GM12878 (cell line): ENCODE measurements around the gene ODR4. TPM values are rescaled to one million over a fixed set of nuclear protein-coding genes. Genes with fewer than 3 reads are reported as not detected.
"Not testable (repeated sequence)": the region's sequence is repeated elsewhere in the genome, so short reads cannot be mapped to it uniquely, and the experiment has no call there.

Source experiments
- ATAC-seq: fragments of 200-7000 bp; cut with Tn5 transposase; 3 replicates; pipeline ENCODE4 v1.9.1; 2020; ENCODE audit warnings: mild to moderate bottlenecking, moderate library complexity
- BruUV-seq: library from RNA; stranded (reverse); fragments of 400-500 nt; replicated peaks from 2 replicates; lab custom pipeline; 2021; lab: Mats Ljungman, UMichigan
- CTCF ChIA-PET: fragments of 300-600 bp; sonication (Branson Sonifier 250); formaldehyde crosslinking; extraction: SDS; loops from one replicate; lab custom pipeline; 2021; ENCODE audit warnings: inconsistent platforms; lab: Yijun Ruan, JAX
- POLR2A ChIA-PET: fragments of 350-600 bp; formaldehyde crosslinking; extraction: SDS; loops from one replicate; lab custom pipeline; 2021; ENCODE audit warnings: inconsistent platforms; lab: Charles Lee
- RAD21 ChIA-PET: fragments of 300-600 bp; sonication (Branson Sonifier 250); formaldehyde crosslinking; loops from one replicate; lab custom pipeline; 2023; ENCODE audit warnings: antibody characterized with exemption; ENCODE audit not compliant: unreplicated experiment; lab: Charles Lee
- SMC1A ChIA-PET: fragments of 300-600 bp; sonication (Branson Sonifier 250); formaldehyde crosslinking; loops from one replicate; lab custom pipeline; 2023; ENCODE audit not compliant: unreplicated experiment, uncharacterized antibody; lab: Charles Lee
- DNase-seq: peaks from one replicate; pipeline ENCODE4 v3.0.0-alpha.2; 2011; ENCODE audit warnings: low read depth, low spot score
- FAIRE-seq: peaks from 3 replicates; lab custom pipeline; 2011; peaks lifted over from hg19 to GRCh38; lab: Jason Lieb, UNC
- H2AFZ ChIP-seq: 2 replicates; pipeline ENCODE4 v1.6.0; 2011; ENCODE audit warnings: low read depth, low read length, control low read depth; ENCODE audit not compliant: control insufficient read depth
- H3K27ac ChIP-seq: 2 replicates; pipeline ENCODE4 v1.5.1; 2011; ENCODE audit warnings: control low read depth; ENCODE audit not compliant: control insufficient read depth, insufficient read depth
- H3K27me3 ChIP-seq, 2 experiments: replicated peaks in 1 of 2; 2 replicates each; pipeline versions ENCODE4 v1.6.0 to v1.6.1; 2011; ENCODE audit warnings: low read length in 1 of 2; ENCODE audit not compliant: control insufficient read depth in 2 of 2, insufficient read depth in 2 of 2
- H3K36me3 ChIP-seq, 2 experiments: 2 replicates each; pipeline ENCODE4 v1.5.1; 2011; ENCODE audit warnings: low read length in 1 of 2; ENCODE audit not compliant: control insufficient read depth in 2 of 2, insufficient read depth in 2 of 2
- H3K4me1 ChIP-seq: 2 replicates; pipeline ENCODE4 v1.6.1; 2011; ENCODE audit warnings: mild to moderate bottlenecking, low read length, moderate library complexity, mixed read lengths; ENCODE audit not compliant: control insufficient read depth, insufficient read depth
- H3K4me2 ChIP-seq: 2 replicates; pipeline ENCODE4 v1.6.0; 2011; ENCODE audit warnings: control low read depth; ENCODE audit not compliant: control insufficient read depth, insufficient read depth
- H3K4me3 ChIP-seq: fragments of 200-600 bp; sonication (generic); 2 replicates; pipeline ENCODE4 v1.5.1; 2016
- H3K79me2 ChIP-seq: 2 replicates; pipeline ENCODE4 v1.6.0; 2011; ENCODE audit warnings: low read length; ENCODE audit not compliant: control insufficient read depth, insufficient read depth
- H3K9ac ChIP-seq: 2 replicates; pipeline ENCODE4 v1.8.0; 2011; ENCODE audit warnings: low read length, control low read depth, mixed read lengths; ENCODE audit not compliant: control insufficient read depth, insufficient read depth
- H3K9me3 ChIP-seq: replicated peaks from 3 replicates; pipeline ENCODE4 v1.5.1; 2011; ENCODE audit warnings: mild to moderate bottlenecking, low read length; ENCODE audit not compliant: control insufficient read depth, insufficient read depth
- H4K20me1 ChIP-seq: 2 replicates; pipeline ENCODE4 v1.6.0; 2011; ENCODE audit not compliant: control insufficient read depth, insufficient read depth
- SMAD5 ChIP-seq: IDR thresholded peaks from 2 replicates; pipeline ENCODE4 v1.6.1; 2016; ENCODE audit warnings: antibody characterized with exemption, low read depth
- WGBS: methylation state at CpG from one replicate; pipeline ENCODE4 v1.1.6; 2016; ENCODE audit warnings: low lambda C conversion rate; ENCODE audit not compliant: insufficient replicate concordance, insufficient coverage; ENCODE audit errors: missing lambda C conversion rate; 5-methylcytosine and 5-hydroxymethylcytosine counted together
- in situ Hi-C: fragments of 300-500 bp; cut with MboI; formaldehyde crosslinking; loops from 9 replicates; pipeline ENCODE4 v1.14.3; 2018; ENCODE audit warnings: mixed read lengths
- intact Hi-C: fragments of 100-400 bp; cut with micrococcal nuclease; formaldehyde crosslinking; loops from one replicate; pipeline ENCODE4 v1.14.2; 2022; ENCODE audit not compliant: unreplicated experiment
- polyA plus RNA-seq, 11 experiments: library from polyadenylated mRNA; depleted of rRNA in 4 of 11; unstranded in 6 of 11; stranded (reverse) in 5 of 11; fragments of >200 nt; fragmentation: Nextera tagmentation in 4 of 11; fragmentation: Illumina TruSeq in 1 of 11; extraction: Ambion mirVana in 4 of 11; extraction: Trizol in 1 of 11; gene quantifications; 1 replicate in 1 of 11; 2 replicates in 10 of 11; pipeline versions ENCODE4 v1.2.1 to v1.2.3, GENCODE V29; 2011 to 2016; ENCODE audit warnings: inconsistent platforms in 2 of 11, missing spikeins in 2 of 11, low read depth in 1 of 11
- total RNA-seq, 4 experiments: library from RNA; depleted of rRNA in 3 of 4; stranded (reverse); fragments of >200 nt in 3 of 4; fragmentation: Illumina TruSeq in 1 of 4; extraction: Trizol in 1 of 4; gene quantifications; 2 replicates each; pipeline versions ENCODE4 v1.2.1 to v1.2.3, GENCODE V29; 2013 to 2021

Gene ODR4
- total and polyA plus RNA-seq, 10 of the 15 experiments (the other 5 are each of a cell fraction or from before 2014, with no cell fraction given) = 10.4 to 19.4 (median 13.3) TPM

GRCh38 chr1:186391841-186392240 lies 16.2 kb downstream of the ODR4 start:
- WGBS = 77% methylated on average over 4 of the region's 4 CpGs
- FAIRE-seq = no peak
- intact Hi-C loops = no loop called here
- ChIA-PET RAD21 (no interaction called here), SMC1A (no interaction called here), POLR2A (no interaction called here), CTCF (interaction anchor here (2.3 to 2.6 kb wide), 2 partner anchors 12 to 16 kb away, joined by 6 to 8 read pairs; partner anchors contain the start of genes ODR4 and TPR)
- Histone ChIP-seq H3K36me3 (peaks cover 0 to 22% of the 10 kb centered on the region in 2 experiments; a peak in 3 of 4 replicates), H3K4me2 (no peak overlapping the region), H3K27me3 (no peaks in the 10 kb centered on the region), H3K4me3 (no peak overlapping the region), H3K79me2 (no peaks in the 10 kb centered on the region), H3K9ac (no peak overlapping the region), H3K4me1 (no peaks in the 10 kb centered on the region), H3K27ac (no peak overlapping the region), H2AFZ (no peak overlapping the region), H4K20me1 (no peaks in the 10 kb centered on the region), H3K9me3 (no peaks in the 10 kb centered on the region)
- BruUV-seq = no TSS peak
- no peak for TF ChIP-seq SMAD5
- in situ Hi-C loops = no loop called here
- no peak for ATAC-seq
- no peak for DNase-seq

- H3K9ac ChIP-seq, POLR2A ChIA-PET, BruUV-seq, ATAC-seq, H4K20me1 ChIP-seq, SMC1A ChIA-PET, intact Hi-C loops, H3K4me2 ChIP-seq, H3K27ac ChIP-seq, H3K79me2 ChIP-seq, DNase-seq, H3K4me3 ChIP-seq, H3K4me1 ChIP-seq, RAD21 ChIA-PET, H3K9me3 ChIP-seq, in situ Hi-C loops, H2AFZ ChIP-seq, H3K27me3 ChIP-seq, FAIRE-seq: not testable (repeated sequence)
- peaks cover 0 to 25% of the 10 kb centered on the region in 2 experiments; a peak in 3 of 4 replicates for H3K36me3 ChIP-seq
- CTCF ChIA-PET = interaction anchor here (1.0 to 2.6 kb wide), 3 partner anchors 12 to 17 kb away, joined by 4 to 8 read pairs (median 6); partner anchors contain the start of genes ODR4 and TPR
- WGBS = 99% methylated on average over 6 of the region's 6 CpGs
These were observed 17.1 kb downstream of the ODR4 start for GRCh38 chr1:186392711-186393110.

- ATAC-seq, H3K27ac ChIP-seq, H2AFZ ChIP-seq, DNase-seq, H3K9me3 ChIP-seq, SMC1A ChIA-PET, POLR2A ChIA-PET, H3K4me2 ChIP-seq, BruUV-seq, H4K20me1 ChIP-seq, H3K9ac ChIP-seq, FAIRE-seq, RAD21 ChIA-PET, H3K79me2 ChIP-seq, H3K4me1 ChIP-seq, H3K4me3 ChIP-seq, CTCF ChIA-PET, H3K27me3 ChIP-seq: not testable (repeated sequence)
- 100% methylated on average over 2 of the region's 2 CpGs for WGBS
- in situ Hi-C loops (loop anchor here (10.0 kb wide), 1 partner anchor 583 kb away; no protein-coding TSS in a partner anchor), intact Hi-C loops (loop anchor here (10.0 kb wide), 1 partner anchor 203 kb away; no protein-coding TSS in a partner anchor)
- peaks cover 0 to 13% of the 10 kb centered on the region in 2 experiments; a peak in 2 of 4 replicates for H3K36me3 ChIP-seq
These were observed 25.8 kb downstream of the ODR4 start for GRCh38 chr1:186401446-186401845.
